Small intestine (tissue), 7 donors: ENCODE data around the gene CNOT11. TPM values are rescaled to one million over a fixed set of nuclear protein-coding genes. Genes with fewer than 3 reads are reported as not detected.
"Not testable (repeated sequence)": the region's sequence is repeated elsewhere in the genome, so short reads cannot be mapped to it uniquely, and the experiment has no call there.

Source experiments
- DNase-seq, 2 donors: peaks; one replicate each; pipeline versions ENCODE4 v3.0.0 to v3.0.0-alpha.2; 2013
- FAIRE-seq: peaks from 2 replicates; lab custom pipeline; 2012; peaks lifted over from hg19 to GRCh38; lab: Jason Lieb, UNC
- H3K27ac ChIP-seq, 3 donors: one replicate each; pipeline ENCODE4 v1.5.1; 2013; ENCODE audit warnings: low read length in 2 of 3, mild to moderate bottlenecking in 2 of 3, control low read depth in 1 of 3, inconsistent platforms in 1 of 3, low read depth in 1 of 3, moderate library complexity in 1 of 3
- H3K27me3 ChIP-seq, 3 donors: one replicate each; pipeline ENCODE4 v1.6.1; 2013; ENCODE audit warnings: low read length in 3 of 3, inconsistent platforms in 1 of 3; ENCODE audit not compliant: control insufficient read depth in 3 of 3, insufficient read depth in 3 of 3
- H3K36me3 ChIP-seq, 3 donors: one replicate each; pipeline ENCODE4 v1.6.1; 2013; ENCODE audit warnings: low read length in 3 of 3, inconsistent platforms in 1 of 3, low read depth in 1 of 3, mild to moderate bottlenecking in 1 of 3, moderate library complexity in 1 of 3; ENCODE audit not compliant: control insufficient read depth in 3 of 3, insufficient read depth in 2 of 3
- H3K4me1 ChIP-seq, 3 donors: one replicate each; pipeline ENCODE4 v1.6.1; 2013; ENCODE audit warnings: low read length in 2 of 3, inconsistent platforms in 1 of 3, low read depth in 1 of 3, mild to moderate bottlenecking in 1 of 3, moderate library complexity in 1 of 3; ENCODE audit not compliant: control insufficient read depth in 3 of 3, insufficient read depth in 2 of 3
- H3K4me3 ChIP-seq, 3 donors: one replicate each; pipeline ENCODE4 v1.5.1; 2013; ENCODE audit warnings: low read length in 3 of 3, control low read depth in 1 of 3, inconsistent platforms in 1 of 3, low read depth in 1 of 3, mild to moderate bottlenecking in 1 of 3, moderate library complexity in 1 of 3
- H3K9me3 ChIP-seq, 2 donors: one replicate each; pipeline ENCODE4 v1.6.1; 2013; ENCODE audit warnings: low read depth in 1 of 2, low read length in 1 of 2; ENCODE audit not compliant: control insufficient read depth in 2 of 2, insufficient read depth in 1 of 2
- WGBS, 3 donors: extraction: QIAGEN DNeasy Blood & Tissue Kit; methylation state at CpG; one replicate each; pipeline ENCODE4 v1.1.7; 2013; 5-methylcytosine and 5-hydroxymethylcytosine counted together
- polyA plus RNA-seq, 4 donors: library from polyadenylated mRNA; stranded (reverse) in 3 of 4; unstranded in 1 of 4; fragments of 200-250 nt in 3 of 4; fragments of 120-200 nt in 1 of 4; gene quantifications; one replicate each; pipeline versions ENCODE4 v1.2.1 to v1.2.3, GENCODE V29; 2013
- donor health status: healthy with polysubstance abuse.
- donor health status: control.
- donor health status: control.
- donor health status: Bipolar disorder and iron deficiency.
- donor health status: healthy.

The CNOT11 gene
- polyA plus RNA-seq, 4 donors, result 22.4 to 53.3 (median 27.8) TPM

DNA sequence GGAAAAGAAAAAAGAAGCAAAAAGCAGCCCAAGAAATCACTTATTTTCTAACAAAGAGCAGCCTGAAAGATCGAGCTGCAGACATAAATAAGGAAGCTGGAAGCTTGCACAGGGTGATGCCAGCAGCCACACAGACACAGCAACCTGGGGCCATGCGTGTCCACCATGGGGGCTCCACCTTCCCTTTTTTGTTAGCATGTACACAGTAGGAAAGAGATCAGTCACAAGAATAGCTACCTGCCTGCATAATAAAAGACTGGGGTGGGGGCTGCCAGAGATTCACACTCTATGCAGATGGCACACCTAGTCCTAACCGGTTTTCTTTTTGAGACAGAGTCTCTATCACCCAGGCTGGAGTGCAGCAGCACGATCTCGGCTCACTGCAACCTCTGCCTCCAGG is 2.9 kb upstream of the CNOT11 start:
- DNase-seq, result no peak
- no peaks in the 10 kb centered on the region for H3K9me3 ChIP-seq
- 84 to 92% (median 87%) methylated on average over 5 of the region's 5 CpGs for WGBS, 3 donors
- peaks cover 0 to 6% (median 0%) of the 10 kb centered on the region in 3 donors for H3K36me3 ChIP-seq
- no peaks in the 10 kb centered on the region for H3K27me3 ChIP-seq
- no peak overlapping the region for H3K4me3 ChIP-seq
- FAIRE-seq, result no peak
- peaks cover 2 to 25% (median 5%) of the 10 kb centered on the region in 3 donors for H3K4me1 ChIP-seq
- no peak overlapping the region for H3K27ac ChIP-seq

DNA sequence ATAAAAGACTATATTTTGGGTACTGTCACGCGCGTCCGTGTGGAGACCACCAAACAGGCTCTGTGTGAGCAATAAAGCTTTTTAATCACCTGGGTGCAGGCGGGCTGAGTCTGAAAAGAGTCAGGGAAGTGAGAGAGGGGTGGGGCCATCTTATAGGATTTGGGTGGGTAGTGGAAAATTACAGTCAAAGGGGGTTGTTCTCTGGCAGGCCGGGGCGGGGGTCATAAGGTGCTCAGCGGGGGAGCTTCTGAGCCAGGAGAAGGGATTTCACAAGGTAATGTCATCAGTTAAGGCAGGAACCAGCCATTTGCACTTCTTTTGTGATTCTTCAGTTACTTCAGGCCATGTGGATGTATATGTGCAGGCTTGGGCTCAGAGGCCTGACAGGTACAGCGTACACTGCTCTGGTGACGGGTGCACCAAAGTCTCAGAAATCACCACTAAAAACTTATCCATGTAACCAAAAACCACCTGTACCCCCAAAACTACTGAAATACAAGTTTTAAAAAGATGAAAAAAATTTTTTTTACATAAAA is 1.4 kb upstream of the CNOT11 start:
- WGBS, 3 donors, result 60 to 77% (median 70%) methylated on average over 10 of the region's 10 CpGs
- peak overlapping the region in 1 of 3 donors; percentile 98 for H3K27ac ChIP-seq
- peak overlapping the region in 1 of 3 donors; percentile 75 for H3K4me3 ChIP-seq
- H3K36me3 ChIP-seq, FAIRE-seq, DNase-seq, H3K27me3 ChIP-seq, H3K9me3 ChIP-seq: not testable (repeated sequence)
- H3K4me1 ChIP-seq, result peaks cover 2 to 19% (median 5%) of the 10 kb centered on the region in 3 donors

DNA sequence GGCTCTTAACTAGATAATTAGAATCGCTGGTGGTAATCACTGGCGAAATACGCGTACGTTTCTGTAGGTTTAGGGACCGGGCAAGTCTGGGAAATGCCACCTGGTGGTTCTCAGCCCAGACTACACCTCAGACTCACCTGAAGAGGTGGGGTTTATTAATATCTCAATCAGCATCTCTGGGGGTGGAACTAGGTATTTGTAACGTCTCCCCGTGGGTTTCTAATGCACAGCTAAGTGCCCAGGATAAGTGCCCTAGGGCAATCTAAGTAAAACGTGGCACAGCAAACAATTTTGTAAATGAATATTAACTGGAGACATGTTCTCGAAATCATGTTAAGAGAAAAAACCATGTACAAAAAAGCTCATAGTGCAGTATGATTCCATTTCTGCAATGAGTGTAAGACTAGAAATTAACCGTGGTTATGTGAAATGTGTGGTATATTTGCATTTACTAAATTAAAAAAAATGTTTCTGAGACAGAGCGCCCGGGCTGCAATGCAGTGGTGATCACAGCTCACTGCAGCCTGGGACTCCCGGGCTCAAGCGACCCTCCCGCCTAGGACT is 760 bp upstream of the CNOT11 start:
- peaks cover 2 to 19% (median 5%) of the 10 kb centered on the region in 3 donors for H3K4me1 ChIP-seq
- DNase-seq (peak; percentile 81), FAIRE-seq (no peak)
- no peaks in the 10 kb centered on the region for H3K9me3 ChIP-seq
- 7 to 28% (median 14%) methylated on average over 16 of the region's 16 CpGs for WGBS, 3 donors
- H3K27me3 ChIP-seq, result no peaks in the 10 kb centered on the region
- peaks cover 0 to 8% (median 0%) of the 10 kb centered on the region in 3 donors for H3K36me3 ChIP-seq
- peak overlapping the region; percentile 75 to 98 (median 75) for H3K27ac ChIP-seq
- H3K4me3 ChIP-seq, result peak overlapping the region; percentile 21 to 75 (median 53)

DNA sequence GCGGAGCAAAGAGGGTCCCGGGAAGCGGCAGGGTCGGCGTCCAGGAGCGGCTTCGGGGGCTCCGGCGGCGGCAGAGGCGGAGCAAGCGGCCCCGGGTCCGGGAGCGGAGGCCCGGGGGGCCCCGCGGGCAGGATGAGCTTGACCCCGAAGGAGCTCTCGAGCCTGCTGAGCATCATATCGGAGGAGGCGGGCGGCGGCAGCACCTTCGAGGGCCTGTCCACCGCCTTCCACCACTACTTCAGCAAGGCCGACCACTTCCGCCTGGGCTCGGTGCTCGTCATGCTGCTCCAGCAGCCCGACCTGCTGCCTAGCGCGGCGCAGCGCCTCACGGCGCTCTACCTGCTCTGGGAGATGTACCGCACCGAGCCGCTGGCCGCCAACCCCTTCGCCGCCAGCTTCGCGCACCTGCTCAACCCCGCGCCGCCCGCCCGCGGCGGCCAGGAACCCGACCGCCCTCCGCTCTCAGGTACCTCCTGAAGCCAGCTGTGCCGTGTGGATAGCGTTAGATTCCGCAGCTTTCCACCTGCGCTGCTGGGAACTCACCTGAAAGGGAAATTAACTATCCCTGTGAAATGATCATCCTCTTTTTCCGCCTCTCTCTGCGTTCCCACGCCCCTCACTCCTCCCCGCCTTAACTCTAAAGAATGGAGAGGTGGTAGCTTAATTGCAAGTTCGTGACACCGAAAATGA is 472 bp downstream of the CNOT11 start:
- Histone ChIP-seq H3K4me1 (peaks cover 2 to 19% (median 5%) of the 10 kb centered on the region in 3 donors), H3K36me3 (peaks cover 0 to 14% (median 0%) of the 10 kb centered on the region in 3 donors), H3K9me3 (no peaks in the 10 kb centered on the region), H3K4me3 (peak overlapping the region; percentile 89 to 95 (median 92)), H3K27me3 (no peaks in the 10 kb centered on the region), H3K27ac (peak overlapping the region; percentile 94 to 98 (median 98))
- WGBS, 3 donors, result 0 to 1% (median 0%) methylated on average over 41 to 65 of the region's 65 CpGs
- FAIRE-seq, result no peak
- peak; percentile 70 to 86 for DNase-seq

DNA sequence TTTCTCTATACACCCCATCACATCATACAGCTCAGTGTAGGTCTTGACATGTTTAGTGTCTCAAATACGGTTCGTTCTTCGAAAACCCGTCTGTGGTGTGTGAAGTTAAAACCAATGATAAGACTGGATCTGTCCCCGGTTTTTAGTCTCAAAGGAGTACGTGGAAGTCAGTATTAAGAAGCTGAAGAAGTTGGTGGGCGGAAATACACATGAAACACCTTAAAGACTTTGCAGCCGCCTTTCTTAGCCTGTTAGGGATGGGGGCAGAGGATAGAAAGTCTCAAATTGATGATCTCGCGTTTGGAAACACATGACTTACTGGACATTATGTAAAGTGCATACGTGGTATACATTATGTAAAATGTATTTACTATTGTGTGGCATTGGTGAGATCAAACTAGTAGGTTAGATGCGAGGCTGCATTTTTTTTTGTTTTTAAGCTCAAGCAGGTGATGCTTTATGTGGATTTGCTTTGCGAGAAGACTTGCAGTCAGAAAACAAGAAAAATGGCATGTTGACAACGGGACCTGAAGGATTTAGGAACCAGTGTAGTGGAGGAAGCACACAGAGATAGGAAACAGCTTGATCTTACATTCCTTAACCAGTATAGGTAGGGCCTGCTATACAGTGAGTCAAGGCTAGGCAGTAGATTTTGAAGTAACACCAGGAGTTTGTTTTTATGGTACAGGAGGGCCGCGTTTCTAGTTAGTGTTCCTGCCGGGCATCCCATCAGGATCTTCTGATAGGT is 1.2 kb downstream of the CNOT11 start:
- peak overlapping the region; percentile 89 to 95 (median 92) for H3K4me3 ChIP-seq
- peaks cover 2 to 19% (median 2%) of the 10 kb centered on the region in 3 donors for H3K36me3 ChIP-seq
- whole genome bisulfite sequencing, 3 donors, result 8 to 22% (median 11%) methylated on average over 17 of the region's 17 CpGs
- FAIRE-seq (no peak), DNase-seq (no peak)
- H3K9me3 ChIP-seq, result no peaks in the 10 kb centered on the region
- H3K4me1 ChIP-seq, result peaks cover 2 to 19% (median 5%) of the 10 kb centered on the region in 3 donors
- peak overlapping the region; percentile 94 to 98 (median 98) for H3K27ac ChIP-seq
- no peaks in the 10 kb centered on the region for H3K27me3 ChIP-seq

DNA sequence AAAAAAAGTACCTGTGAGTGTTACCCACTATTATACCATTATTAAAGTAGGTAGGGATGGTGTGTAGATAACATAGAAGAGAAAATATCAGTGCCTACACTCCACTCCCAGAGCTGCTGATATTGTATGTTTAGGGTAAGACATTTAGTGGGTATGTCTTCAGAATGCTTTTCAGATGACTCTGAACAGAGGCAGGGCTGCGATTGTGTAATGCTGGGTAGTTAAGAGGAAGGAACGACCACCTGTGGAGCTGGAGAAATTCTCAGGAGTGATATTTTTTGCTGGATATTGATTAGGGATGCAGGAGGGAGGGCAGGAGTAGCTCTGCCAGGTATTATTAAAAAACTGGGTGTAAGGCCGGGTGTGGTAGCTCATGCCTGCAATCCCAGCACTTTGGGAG is 2.8 kb downstream of the CNOT11 start:
- DNase-seq (no peak), FAIRE-seq (no peak)
- H3K36me3 ChIP-seq, result peaks cover 3 to 27% (median 3%) of the 10 kb centered on the region in 3 donors
- H3K9me3 ChIP-seq, result no peaks in the 10 kb centered on the region
- no peak overlapping the region for H3K27ac ChIP-seq
- peaks cover 2 to 19% (median 5%) of the 10 kb centered on the region in 3 donors for H3K4me1 ChIP-seq
- H3K4me3 ChIP-seq, result no peak overlapping the region
- no peaks in the 10 kb centered on the region for H3K27me3 ChIP-seq
- WGBS, 3 donors, result 71 to 78% (median 77%) methylated on average over 3 of the region's 3 CpGs

DNA sequence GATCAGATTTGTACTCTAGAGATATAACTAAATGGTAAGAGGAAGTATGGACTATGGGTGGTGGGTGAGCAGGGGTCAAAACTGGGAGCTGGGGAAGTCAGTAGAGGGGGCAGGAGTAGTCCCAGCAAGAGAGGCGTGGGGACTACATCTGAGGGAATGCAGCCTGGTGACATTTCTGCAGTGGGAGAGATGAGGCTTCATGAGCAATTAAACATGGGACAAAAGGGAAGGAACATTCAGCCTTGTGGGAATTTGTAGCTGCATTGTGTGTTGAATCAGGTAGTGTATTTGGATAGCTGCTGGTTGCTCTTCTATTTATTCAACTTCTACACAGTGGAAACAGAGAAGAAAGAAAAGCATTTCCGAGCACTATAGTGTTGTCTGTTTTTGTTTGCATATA is 3.6 kb downstream of the CNOT11 start:
- no peaks in the 10 kb centered on the region for H3K9me3 ChIP-seq
- WGBS, 3 donors, result 94 to 95% (median 95%) methylated on average over 2 of the region's 2 CpGs
- no peaks in the 10 kb centered on the region for H3K27me3 ChIP-seq
- H3K27ac ChIP-seq, result no peak overlapping the region
- no peak for FAIRE-seq
- H3K4me3 ChIP-seq, result no peak overlapping the region
- DNase-seq, result no peak
- H3K36me3 ChIP-seq, result peaks cover 3 to 31% (median 3%) of the 10 kb centered on the region in 3 donors
- peaks cover 2 to 17% (median 5%) of the 10 kb centered on the region in 3 donors for H3K4me1 ChIP-seq

DNA sequence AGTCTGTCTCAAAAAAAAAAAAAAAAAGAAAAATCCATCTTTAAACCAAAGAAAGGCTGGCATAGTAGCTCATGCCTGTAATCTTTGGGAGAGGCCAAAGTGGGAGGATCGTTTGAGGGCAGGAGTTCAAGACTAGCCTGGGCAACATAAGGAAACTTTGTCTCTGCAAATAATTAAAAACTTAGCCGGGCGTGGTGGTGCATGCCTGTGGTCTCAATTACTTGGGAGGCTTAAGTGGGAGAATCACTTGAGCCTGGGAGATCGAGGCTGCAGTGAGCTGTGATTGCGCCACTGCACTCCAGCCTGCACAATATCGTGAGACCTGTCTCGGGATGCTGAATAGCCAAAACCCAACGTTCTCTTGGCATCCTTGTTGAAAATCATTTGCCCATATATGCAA is 6.1 kb downstream of the CNOT11 start:
- Histone ChIP-seq H3K27ac (no peak overlapping the region), H3K4me3 (no peak overlapping the region), H3K4me1 (peaks cover 2 to 15% (median 5%) of the 10 kb centered on the region in 3 donors), H3K36me3 (peaks cover 6 to 38% (median 11%) of the 10 kb centered on the region in 3 donors), H3K9me3 (no peaks in the 10 kb centered on the region), H3K27me3 (no peaks in the 10 kb centered on the region)
- DNase-seq, result no peak
- FAIRE-seq, result no peak
- 91 to 96% (median 96%) methylated on average over 8 of the region's 8 CpGs for WGBS, 3 donors
